ENCODE data around the gene DMKN. TPM values are rescaled to one million over a fixed set of nuclear protein-coding genes. Genes with fewer than 3 reads are reported as not detected.

The DMKN gene
- polyA plus RNA-seq, 4 donors, result 59.7 to 123 (median 83.8) TPM

Other genes starting within 250 kb of the DMKN start
- gene USF2, start 244.7 kb downstream of the DMKN start, polyA plus RNA-seq (ENCODE audit: insufficient read length in 4 of 4), result 100 to 1,000 TPM; 152 to 195 (median 169) TPM
- gene HAMP, start 231.1 kb downstream of the DMKN start, polyA plus RNA-seq (ENCODE audit: insufficient read length in 4 of 4), result under 1 TPM; 0.23 to 0.90 (median 0.42) TPM
- 10 to 100 TPM in 1 of 4 donors, 1 to 10 TPM in 3; 3.0 to 11.2 (median 6.2) TPM for gene MAG, start 221.5 kb downstream of the DMKN start, polyA plus RNA-seq (ENCODE audit: insufficient read length in 4 of 4)
- 10 to 100 TPM in 3 of 4 donors, 1 to 10 TPM in 1; 7.5 to 43.9 (median 29.6) TPM for gene CD22, start 184.5 kb downstream of the DMKN start, polyA plus RNA-seq (ENCODE audit: insufficient read length in 4 of 4)
- gene FFAR1, start 165.7 kb downstream of the DMKN start, polyA plus RNA-seq (ENCODE audit: insufficient read length in 4 of 4), result under 1 TPM; 0.29 to 0.61 (median 0.41) TPM
- under 1 TPM in 3 of 4 donors, not detected in 1; 0.16 to 0.71 (median 0.17) TPM for gene FFAR3, start 155.2 kb downstream of the DMKN start, polyA plus RNA-seq (ENCODE audit: insufficient read length in 4 of 4)
- under 1 TPM in 1 of 4 donors, not detected in 3; 0.33 TPM for gene GPR42, start 142.6 kb downstream of the DMKN start, polyA plus RNA-seq (ENCODE audit: insufficient read length in 4 of 4)
- 1 to 10 TPM in 1 of 4 donors, under 1 TPM in 3; 0.19 to 1.4 (median 0.47) TPM for gene FFAR2, start 65.4 kb downstream of the DMKN start, polyA plus RNA-seq (ENCODE audit: insufficient read length in 4 of 4)
- 1 to 10 TPM in 1 of 4 donors, under 1 TPM in 3; 0.36 to 1.9 (median 0.59) TPM for gene KRTDAP, start 23.2 kb downstream of the DMKN start, polyA plus RNA-seq (ENCODE audit: insufficient read length in 4 of 4)
- gene SBSN, start 14.7 kb upstream of the DMKN start, polyA plus RNA-seq (ENCODE audit: insufficient read length in 4 of 4), result under 1 TPM in 1 of 4 donors, not detected in 3; 0.11 TPM
- gene GAPDHS, start 19.8 kb upstream of the DMKN start, polyA plus RNA-seq (ENCODE audit: insufficient read length in 4 of 4), result not detected
- 100 to 1,000 TPM in 1 of 4 donors, 10 to 100 TPM in 3; 58.7 to 102 (median 86.6) TPM for gene TMEM147, start 32.0 kb upstream of the DMKN start, polyA plus RNA-seq (ENCODE audit: insufficient read length in 4 of 4)
- gene ATP4A, start 50.0 kb upstream of the DMKN start, polyA plus RNA-seq (ENCODE audit: insufficient read length in 4 of 4), result under 1 TPM in 1 of 4 donors, not detected in 3; 0.14 TPM
- gene PMIS2, start 72.5 kb upstream of the DMKN start, polyA plus RNA-seq (ENCODE audit: insufficient read length in 4 of 4), result not detected
- gene HAUS5, start 99.1 kb upstream of the DMKN start, polyA plus RNA-seq (ENCODE audit: insufficient read length in 4 of 4), result 10 to 100 TPM; 23.2 to 39.6 (median 25.3) TPM
- 10 to 100 TPM; 49.1 to 81.9 (median 57.7) TPM for gene RBM42, start 115.4 kb upstream of the DMKN start, polyA plus RNA-seq (ENCODE audit: insufficient read length in 4 of 4)
- gene ETV2, start 128.1 kb upstream of the DMKN start, polyA plus RNA-seq (ENCODE audit: insufficient read length in 4 of 4), result 1 to 10 TPM; 1.7 to 3.3 (median 2.3) TPM
- 100 to 1,000 TPM; 224 to 359 (median 312) TPM for gene COX6B1, start 134.7 kb upstream of the DMKN start, polyA plus RNA-seq (ENCODE audit: insufficient read length in 4 of 4)
- 10 to 100 TPM in 3 of 4 donors, under 1 TPM in 1; 0.53 to 67.8 (median 21.8) TPM for gene UPK1A, start 152.9 kb upstream of the DMKN start, polyA plus RNA-seq (ENCODE audit: insufficient read length in 4 of 4)
- gene ZBTB32, start 190.9 kb upstream of the DMKN start, polyA plus RNA-seq (ENCODE audit: insufficient read length in 4 of 4), result under 1 TPM; 0.27 to 0.63 (median 0.49) TPM
- gene KMT2B, start 204.4 kb upstream of the DMKN start, polyA plus RNA-seq (ENCODE audit: insufficient read length in 4 of 4), result 10 to 100 TPM; 25.1 to 42.0 (median 32.8) TPM
- 1 to 10 TPM; 2.6 to 4.3 (median 3.1) TPM for gene IGFLR1, start 228.8 kb upstream of the DMKN start, polyA plus RNA-seq (ENCODE audit: insufficient read length in 4 of 4)
- gene U2AF1L4, start 231.8 kb upstream of the DMKN start, polyA plus RNA-seq (ENCODE audit: insufficient read length in 4 of 4), result 10 to 100 TPM; 17.2 to 22.0 (median 18.6) TPM
- gene PSENEN, start 232.0 kb upstream of the DMKN start, polyA plus RNA-seq (ENCODE audit: insufficient read length in 4 of 4), result 10 to 100 TPM; 43.4 to 71.8 (median 61.9) TPM
- gene LIN37, start 234.9 kb upstream of the DMKN start, polyA plus RNA-seq (ENCODE audit: insufficient read length in 4 of 4), result 10 to 100 TPM in 2 of 4 donors, 1 to 10 TPM in 2; 6.0 to 14.2 (median 9.3) TPM
- 100 to 1,000 TPM in 1 of 4 donors, 10 to 100 TPM in 3; 24.8 to 111 (median 29.2) TPM for gene HSPB6, start 243.4 kb upstream of the DMKN start, polyA plus RNA-seq (ENCODE audit: insufficient read length in 4 of 4)
- gene PROSER3, start 244.5 kb upstream of the DMKN start, polyA plus RNA-seq (ENCODE audit: insufficient read length in 4 of 4), result 10 to 100 TPM; 12.8 to 24.3 (median 17.3) TPM